NCI-H187 (cell line): Measurements from ENCODE around the gene CPT1C.

Experiments used
- DNase-seq, 2 experiments: peaks; one replicate each; lab custom pipeline; 2025; lab: John Stamatoyannopoulos, UW

CPT1C gene

DNA sequence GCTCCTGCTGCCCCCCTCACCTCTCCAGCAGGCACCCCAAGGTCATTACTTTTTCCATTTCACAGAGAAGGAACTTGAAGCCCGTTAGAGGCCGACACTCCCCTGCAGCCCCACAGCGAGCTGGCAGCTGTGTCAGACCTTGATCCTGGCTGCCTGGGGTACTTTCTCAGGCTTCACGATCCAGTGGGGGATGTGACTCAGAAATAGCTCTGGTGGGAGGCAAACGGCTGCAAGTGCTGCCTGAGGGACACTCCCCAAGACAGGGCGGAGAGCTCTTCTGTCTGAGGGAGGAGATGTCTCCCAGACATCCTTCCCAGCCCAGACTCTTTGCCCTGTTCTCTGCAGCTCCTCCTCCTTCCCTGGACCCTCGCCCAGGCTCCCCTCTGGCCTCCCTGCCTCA is 67.4 kb downstream of the CPT1C start:
- DNase-seq, result no peak

DNA sequence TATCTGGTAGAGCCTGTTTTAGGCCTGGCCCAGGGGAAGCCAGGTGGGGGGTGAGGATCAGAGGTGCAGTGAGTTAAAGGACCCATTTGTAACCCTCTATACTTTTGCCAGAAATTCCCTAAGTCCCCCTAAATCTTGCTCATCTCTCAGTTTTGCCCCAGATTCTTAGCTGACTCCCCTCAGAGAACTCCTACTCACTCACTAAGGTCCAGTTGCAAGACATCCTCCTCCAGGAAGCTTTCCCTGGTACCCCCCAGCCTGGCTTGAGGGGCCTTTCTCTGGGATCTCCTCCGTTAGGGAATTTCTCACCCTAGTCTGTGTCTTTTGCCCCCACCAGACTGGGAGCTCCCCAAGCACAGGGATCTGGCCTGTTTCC is 70.3 kb downstream of the CPT1C start:
- no peak for DNase-seq

DNA sequence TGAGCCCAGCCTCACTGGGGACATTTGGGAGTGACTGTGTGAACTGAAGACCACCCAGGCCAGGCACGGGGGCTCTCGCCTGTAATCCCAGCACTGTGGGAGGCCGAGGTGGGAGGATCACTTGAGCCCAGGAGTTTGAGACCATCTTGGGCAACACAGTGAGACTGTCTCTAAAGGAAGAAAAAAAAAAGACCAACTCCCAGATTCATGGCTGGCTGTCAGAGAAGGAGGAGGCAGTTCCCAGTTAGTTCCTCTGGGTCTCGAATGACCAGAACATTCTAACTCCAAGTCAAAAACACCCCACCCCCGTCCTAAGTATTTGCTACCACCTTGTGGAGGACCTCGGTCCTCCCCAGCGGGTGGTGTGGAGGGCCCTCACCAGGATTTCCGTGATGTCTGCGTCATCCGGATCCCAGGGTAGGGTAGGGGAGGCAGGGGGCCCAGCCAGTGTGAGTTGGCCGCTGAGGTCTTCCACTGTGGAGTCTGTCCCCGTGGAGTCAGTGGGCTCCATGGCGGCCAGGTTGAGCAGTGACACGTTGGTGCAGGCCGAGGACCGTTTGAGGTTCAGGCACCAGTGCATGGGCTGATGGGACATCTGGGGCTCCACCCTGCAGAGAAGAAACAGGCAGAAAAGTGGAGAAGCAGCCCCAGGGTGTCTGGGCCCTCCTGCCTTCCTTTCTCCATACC is 70.9 kb downstream of the CPT1C start:
- no peak for DNase-seq

DNA sequence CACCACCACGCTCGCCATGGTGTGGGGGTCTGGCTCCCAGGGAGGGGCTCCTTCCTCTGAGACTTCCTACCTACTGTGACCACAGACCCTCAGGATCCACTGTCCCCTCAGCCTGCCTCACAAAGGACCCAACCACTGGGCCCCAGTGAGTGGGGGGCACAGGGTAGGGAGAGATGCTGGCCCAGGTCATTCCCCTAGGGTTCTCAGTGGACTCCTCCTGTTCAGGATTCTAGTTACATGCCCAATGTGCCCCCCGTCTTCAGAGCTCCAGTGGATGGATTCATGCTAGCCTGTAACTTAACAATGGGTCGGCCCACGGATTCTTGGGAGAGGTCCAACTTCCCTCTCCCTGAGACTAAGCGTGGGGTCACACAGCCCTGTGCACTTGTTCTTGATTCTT is 72.3 kb downstream of the CPT1C start, which contains the start of gene TSKS:
TSS of gene TSKS (minus strand) at position 77 of the 400 bp plus-strand sequence. CDS start at position 18, 59 bp downstream.
- DNase-seq, result no peak
